Immature natural killer cell (primary cell): Measurements from ENCODE around the gene ZGLP1. TPM values are rescaled to one million over a fixed set of nuclear protein-coding genes. Genes with fewer than 3 reads are reported as not detected.
A peak's percentile ranks its signal among the peaks of the same experiment; 100 is the strongest.

ENCODE experiments used
- DNase-seq, 3 donors: peaks; one replicate each; pipeline ENCODE4 v3.0.0; 2022; ENCODE audit warnings: mixed read lengths in 1 of 3
- H3K27ac Mint-ChIP-seq, 6 donors: one replicate each; pipeline ENCODE4 v1.8.0; 2020; ENCODE audit warnings: mixed read lengths in 6 of 6, mild to moderate bottlenecking in 5 of 6, inconsistent platforms in 4 of 6, moderate library complexity in 3 of 6
- H3K27me3 Mint-ChIP-seq, 3 donors: one replicate each; pipeline ENCODE4 v1.8.0; 2020 to 2021; ENCODE audit warnings: low read depth in 3 of 3, mild to moderate bottlenecking in 3 of 3, mixed read lengths in 3 of 3, moderate library complexity in 3 of 3, inconsistent platforms in 1 of 3
- H3K36me3 Mint-ChIP-seq, 3 donors: one replicate each; pipeline ENCODE4 v1.8.0; 2020; ENCODE audit warnings: mixed read lengths in 3 of 3, inconsistent platforms in 2 of 3, mild to moderate bottlenecking in 2 of 3
- H3K4me1 Mint-ChIP-seq, 2 donors: one replicate each; pipeline ENCODE4 v1.8.0; 2020; ENCODE audit warnings: inconsistent platforms in 2 of 2, mild to moderate bottlenecking in 2 of 2, mixed read lengths in 2 of 2, moderate library complexity in 1 of 2
- H3K4me3 Mint-ChIP-seq, 5 donors: one replicate each; pipeline ENCODE4 v1.8.0; 2020; ENCODE audit warnings: mild to moderate bottlenecking in 5 of 5, mixed read lengths in 5 of 5, inconsistent platforms in 3 of 5, moderate library complexity in 3 of 5
- H3K9me3 Mint-ChIP-seq, 6 donors: one replicate each; pipeline ENCODE4 v1.8.0; 2020; ENCODE audit warnings: mild to moderate bottlenecking in 6 of 6, mixed read lengths in 6 of 6, inconsistent platforms in 4 of 6, moderate library complexity in 3 of 6
- polyA plus RNA-seq, 3 donors: library from polyadenylated mRNA; unstranded; fragments of 300-500 nt; fragmentation: Illumina TruSeq; gene quantifications; one replicate each; pipeline ENCODE4 v1.2.3, GENCODE V29; 2021

Gene ZGLP1
- polyA plus RNA-seq, 3 donors from 2014 or later = 0.48 to 1.9 TPM; not detected in 1

DNA sequence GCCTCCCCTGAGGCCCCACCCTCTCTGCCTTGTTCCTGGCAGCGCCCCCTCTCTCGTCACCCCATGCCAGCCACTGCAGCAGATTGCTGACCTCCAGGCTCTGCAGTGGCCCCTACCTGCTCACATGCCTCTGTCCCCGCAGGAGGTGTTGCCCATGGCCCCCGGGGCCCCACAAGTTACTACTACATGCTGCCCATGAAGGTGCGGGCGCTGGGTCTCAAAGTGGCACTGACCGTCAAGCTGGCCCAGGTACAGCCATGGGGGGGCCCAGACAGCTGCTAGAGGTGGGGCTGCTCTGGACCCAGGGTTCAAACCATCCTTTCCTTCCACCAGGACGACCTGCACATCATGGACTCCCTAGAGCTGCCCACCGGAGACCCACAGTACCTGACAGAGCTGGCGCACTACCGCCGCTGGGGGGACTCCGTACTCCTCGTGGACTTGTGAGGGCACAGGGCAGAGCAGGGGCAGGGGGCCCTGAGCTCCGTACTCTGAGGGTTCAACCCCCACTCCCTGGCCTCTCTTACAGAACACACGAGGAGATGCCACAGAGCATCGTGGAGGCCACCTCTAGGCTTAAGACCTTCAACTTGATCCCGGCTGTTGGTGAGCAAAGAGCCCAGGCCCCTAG is 51.4 kb downstream of the ZGLP1 start:
- Mint-ChIP-seq H3K27ac (peak overlapping the region in 1 of 6 donors; percentile 53), H3K4me1 (peaks cover 3 to 6% of the 10 kb centered on the region in 2 donors), H3K4me3 (no peak overlapping the region), H3K27me3 (peaks cover 0 to 4% (median 3%) of the 10 kb centered on the region in 3 donors), H3K9me3 (no peaks in the 10 kb centered on the region), H3K36me3 (peaks cover 12 to 18% (median 17%) of the 10 kb centered on the region in 3 donors)
- DNase-seq = no peak

DNA sequence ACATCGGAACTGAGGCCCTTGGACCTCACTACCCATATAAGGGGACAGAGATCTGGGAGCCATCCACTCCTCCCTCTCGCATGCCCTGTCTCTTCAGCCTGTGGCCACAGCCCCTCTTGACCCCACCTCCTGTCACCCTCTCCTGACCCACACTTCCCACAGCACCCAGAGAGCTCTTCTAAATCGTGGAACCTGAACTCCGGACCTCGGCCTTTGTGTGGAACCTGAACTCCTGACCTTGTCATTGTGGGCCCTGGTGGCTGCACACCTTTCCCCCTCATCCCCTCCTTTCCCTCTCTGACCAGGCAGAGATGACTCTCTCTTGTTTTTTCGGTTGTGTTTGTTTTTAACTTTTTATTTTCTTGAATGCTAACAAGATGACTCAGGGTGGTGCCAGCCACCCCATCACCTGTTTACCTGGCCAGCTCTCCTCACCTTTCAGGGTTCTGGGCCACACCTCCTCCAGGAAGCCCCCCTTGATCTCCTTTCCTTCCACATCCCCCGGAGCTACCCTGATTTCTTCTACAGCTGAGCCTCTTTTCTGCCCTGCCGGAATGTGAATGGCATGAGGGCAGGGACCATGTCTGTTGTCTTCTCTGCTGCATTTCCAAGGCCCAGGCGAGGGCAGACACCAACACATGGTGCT is 52.5 kb downstream of the ZGLP1 start:
- DNase-seq = no peak
- Mint-ChIP-seq H3K4me3 (peak overlapping the region in 1 of 5 donors; percentile 44), H3K27ac (no peak overlapping the region)

DNA sequence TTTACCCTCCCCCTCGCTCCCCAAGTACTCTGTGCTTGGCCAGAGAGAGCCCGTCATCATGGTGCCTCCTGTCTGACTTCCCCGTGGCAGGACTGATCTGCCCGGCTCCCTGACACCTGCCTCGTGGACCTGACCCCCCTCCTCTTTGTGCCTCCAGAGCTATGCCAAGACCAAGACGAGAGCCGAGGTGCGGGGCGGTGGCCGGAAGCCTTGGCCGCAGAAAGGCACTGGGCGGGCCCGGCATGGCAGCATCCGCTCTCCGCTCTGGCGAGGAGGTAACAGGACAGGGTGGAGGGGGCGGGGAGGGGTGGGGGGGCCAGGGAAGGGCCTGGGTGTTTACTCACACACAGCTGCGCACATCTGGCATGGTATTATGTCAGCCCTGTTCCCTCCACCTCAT is 53.1 kb downstream of the ZGLP1 start:
- H3K36me3 Mint-ChIP-seq = peaks cover 12 to 18% (median 17%) of the 10 kb centered on the region in 3 donors
- H3K27ac Mint-ChIP-seq = no peak overlapping the region
- H3K9me3 Mint-ChIP-seq = no peaks in the 10 kb centered on the region
- DNase-seq = no peak
- H3K27me3 Mint-ChIP-seq = peaks cover 6 to 10% (median 7%) of the 10 kb centered on the region in 3 donors
- no peak overlapping the region for H3K4me3 Mint-ChIP-seq
- H3K4me1 Mint-ChIP-seq = peaks cover 16 to 18% of the 10 kb centered on the region in 2 donors

More for the DNA sequence above, 52.5 kb downstream of the ZGLP1 start:
- Mint-ChIP-seq H3K4me1 (peaks cover 11 to 13% of the 10 kb centered on the region in 2 donors), H3K9me3 (no peaks in the 10 kb centered on the region), H3K27me3 (peaks cover 2 to 6% (median 4%) of the 10 kb centered on the region in 3 donors), H3K36me3 (peaks cover 12 to 18% (median 17%) of the 10 kb centered on the region in 3 donors)

DNA sequence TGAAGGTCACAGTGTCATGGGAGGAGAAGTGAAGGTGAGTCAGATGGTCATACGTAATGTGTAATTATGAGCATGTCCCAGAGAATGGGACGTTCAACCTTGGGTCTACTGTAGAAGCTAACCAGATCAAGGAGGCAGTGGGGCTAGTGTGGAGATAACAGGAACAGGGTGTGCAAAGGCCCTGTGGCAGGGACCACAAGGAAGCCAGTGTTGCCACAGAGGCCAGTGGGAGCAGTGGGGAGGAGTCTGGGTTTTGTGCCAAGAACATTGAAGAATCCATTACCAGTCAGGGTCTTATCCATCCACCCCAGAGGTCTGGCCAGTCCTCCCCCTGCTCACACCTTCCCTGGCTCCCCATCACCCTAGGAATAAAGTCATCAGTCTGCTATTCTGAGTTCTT is 54.3 kb downstream of the ZGLP1 start:
- peaks cover 12 to 18% (median 17%) of the 10 kb centered on the region in 3 donors for H3K36me3 Mint-ChIP-seq
- H3K4me3 Mint-ChIP-seq = no peak overlapping the region
- no peaks in the 10 kb centered on the region for H3K9me3 Mint-ChIP-seq
- peaks cover 5 to 9% (median 6%) of the 10 kb centered on the region in 3 donors for H3K27me3 Mint-ChIP-seq
- peak overlapping the region in 1 of 6 donors; percentile 59 for H3K27ac Mint-ChIP-seq
- DNase-seq = no peak
- peaks cover 20 to 21% of the 10 kb centered on the region in 2 donors for H3K4me1 Mint-ChIP-seq

Other genes starting within 250 kb of the ZGLP1 start
- gene SHFL, start 223.5 kb downstream of the ZGLP1 start, polyA plus RNA-seq = 10 to 100 TPM; 39.4 to 78.4 (median 44.2) TPM
- gene ANGPTL6, start 207.1 kb downstream of the ZGLP1 start, polyA plus RNA-seq = 1 to 10 TPM in 2 of 3 donors, under 1 TPM in 1; 0.53 to 1.9 (median 1.2) TPM
- 10 to 100 TPM; 12.1 to 44.8 (median 18.4) TPM for gene PPAN, start 203.5 kb downstream of the ZGLP1 start, polyA plus RNA-seq
- 10 to 100 TPM in 1 of 3 donors, 1 to 10 TPM in 2; 2.6 to 26.7 (median 6.9) TPM for gene P2RY11, start 198.1 kb downstream of the ZGLP1 start, polyA plus RNA-seq
- gene EIF3G, start 189.9 kb downstream of the ZGLP1 start, polyA plus RNA-seq = 100 to 1,000 TPM; 334 to 509 (median 485) TPM
- 100 to 1,000 TPM in 1 of 3 donors, 10 to 100 TPM in 2; 21.8 to 162 (median 43.3) TPM for gene DNMT1, start 114.9 kb downstream of the ZGLP1 start, polyA plus RNA-seq
- gene S1PR2, start 78.5 kb downstream of the ZGLP1 start, polyA plus RNA-seq = 1 to 10 TPM in 2 of 3 donors, under 1 TPM in 1; 0.79 to 2.7 (median 1.4) TPM
- 10 to 100 TPM; 24.3 to 42.6 (median 27.1) TPM for gene MRPL4, start 57.6 kb downstream of the ZGLP1 start, polyA plus RNA-seq
- gene ICAM1, start 38.7 kb downstream of the ZGLP1 start, polyA plus RNA-seq = 10 to 100 TPM in 2 of 3 donors, 1 to 10 TPM in 1; 9.9 to 18.4 (median 18.0) TPM
- gene ICAM4, start 22.9 kb downstream of the ZGLP1 start, polyA plus RNA-seq = 1 to 10 TPM in 1 of 3 donors, under 1 TPM in 1, not detected in 1; 0.63 to 1.1 TPM
- gene ICAM5, start 19.9 kb downstream of the ZGLP1 start, polyA plus RNA-seq = not detected
- 10 to 100 TPM; 12.5 to 17.8 (median 16.6) TPM for gene FDX2, start 6.2 kb upstream of the ZGLP1 start, polyA plus RNA-seq
- gene RAVER1, start 23.7 kb upstream of the ZGLP1 start, polyA plus RNA-seq = 10 to 100 TPM in 1 of 3 donors, 1 to 10 TPM in 2; 8.7 to 31.5 (median 9.7) TPM
- 100 to 1,000 TPM; 263 to 292 (median 280) TPM for gene ICAM3, start 29.8 kb upstream of the ZGLP1 start, polyA plus RNA-seq
- 100 to 1,000 TPM in 1 of 3 donors, 10 to 100 TPM in 2; 33.6 to 105 (median 40.6) TPM for gene TYK2, start 70.8 kb upstream of the ZGLP1 start, polyA plus RNA-seq
- 100 to 1,000 TPM in 1 of 3 donors, 10 to 100 TPM in 2; 46.5 to 100 (median 62.7) TPM for gene CDC37, start 93.7 kb upstream of the ZGLP1 start, polyA plus RNA-seq
- gene PDE4A, start 110.7 kb upstream of the ZGLP1 start, polyA plus RNA-seq = 10 to 100 TPM; 10.4 to 22.6 (median 11.1) TPM
- 10 to 100 TPM; 49.2 to 86.9 (median 71.6) TPM for gene KEAP1, start 193.5 kb upstream of the ZGLP1 start, polyA plus RNA-seq
- gene S1PR5, start 207.6 kb upstream of the ZGLP1 start, polyA plus RNA-seq = 100 to 1,000 TPM; 383 to 659 (median 399) TPM
- gene ATG4D, start 234.1 kb upstream of the ZGLP1 start, polyA plus RNA-seq = 10 to 100 TPM; 13.9 to 42.1 (median 16.1) TPM